ENCODE data around the gene SMCHD1. TPM values are rescaled to one million over a fixed set of nuclear protein-coding genes. Genes with fewer than 3 reads are reported as not detected.

The SMCHD1 gene
- total RNA-seq, 1 experiment from 2014 or later: 48.6 TPM

GRCh38 chr18:2707551-2708168 lies 52.1 kb downstream of the SMCHD1 start:
- no peak for ATAC-seq
- Histone ChIP-seq H3K27ac (ENCODE audit: low read depth, low read length) (no peak overlapping the region), H3K4me3 (replicated peaks in 1 of 2; ENCODE audit: low read depth in 1 of 2, low read length in 2 of 2) (no peak overlapping the region), H3K9ac (ENCODE audit: low read length) (no peak overlapping the region), H3K27me3 (ENCODE audit: insufficient read depth, low read length) (no peaks in the 10 kb centered on the region), H4K20me1 (ENCODE audit: insufficient read depth) (no peaks in the 10 kb centered on the region; the same call in 1 of the 2 replicates), H3K79me2 (ENCODE audit: insufficient read depth, low read length) (peaks cover 58% of the 10 kb centered on the region), H3K4me1 (ENCODE audit: control insufficient read depth in 1 of 2, insufficient read depth in 2 of 2, low read length in 2 of 2) (no peaks in the 10 kb centered on the region), H3K4me2 (ENCODE audit: low read length) (no peak overlapping the region), H3K9me3 (ENCODE audit: control insufficient read depth in 1 of 2, insufficient read depth in 1 of 2, low read depth in 1 of 2, low read length in 2 of 2) (no peaks in the 10 kb centered on the region), H2AFZ (ENCODE audit: low read depth, low read length, poor library complexity, severe bottlenecking) (no peak overlapping the region), H3K36me3 (ENCODE audit: control insufficient read depth in 1 of 2, insufficient read depth in 2 of 2, low read length in 2 of 2) (peaks cover 12 to 31% of the 10 kb centered on the region in 2 experiments; a peak in 3 of 4 replicates), H3K9me2 (ENCODE audit: insufficient read depth) (no peaks in the 10 kb centered on the region)
- ChIA-PET RAD21 (ENCODE audit: low non-redundant PET in 1 of 2, low total read pairs in 2 of 2, uncharacterized antibody in 2 of 2, unreplicated experiment in 2 of 2) (no interaction called here), POLR2A (no interaction called here), CTCF (no interaction called here)
- no TSS peak for BruUV-seq (replicated peaks)
- no peak for TF ChIP-seq RAD21 (IDR thresholded peaks at IDR 0.05; ENCODE audit: low read depth)
- no peak for TF ChIP-seq CEBPB (IDR thresholded peaks at IDR 0.05; ENCODE audit: low read depth)
- TF ChIP-seq ELF1 (IDR thresholded peaks at IDR 0.05; ENCODE audit: borderline replicate concordance, low read depth): no peak
- TF ChIP-seq REST (IDR thresholded peaks at IDR 0.05; ENCODE audit: low read depth): no peak
- no peak for TF ChIP-seq MAX (IDR thresholded peaks at IDR 0.05)
- TF ChIP-seq TCF7L2 (IDR thresholded peaks at IDR 0.05; ENCODE audit: borderline replicate concordance, extremely low read depth, insufficient read depth, insufficient read length): no peak
- TF ChIP-seq POLR2AphosphoS5 (IDR thresholded peaks at IDR 0.05; ENCODE audit: low read depth, low read length): no peak
- no peak for TF ChIP-seq ZNF274 (IDR thresholded peaks at IDR 0.05; ENCODE audit: low read depth, low read length)
- no peak for TF ChIP-seq SRF (IDR thresholded peaks at IDR 0.05; ENCODE audit: low read depth)
- TF ChIP-seq ZFX (IDR thresholded peaks at IDR 0.05): no peak
- TF ChIP-seq EGR1 (IDR thresholded peaks at IDR 0.05; ENCODE audit: low read depth): no peak
- TF ChIP-seq JUND (IDR thresholded peaks at IDR 0.05): no peak
- TF ChIP-seq POLR2A (IDR thresholded peaks at IDR 0.05; ENCODE audit: borderline replicate concordance, extremely low read depth, insufficient read depth, insufficient read length): no peak
- TF ChIP-seq EZH2 (IDR thresholded peaks at IDR 0.05): no peak
- no peak for TF ChIP-seq FOSL1 (IDR thresholded peaks at IDR 0.05; ENCODE audit: low read depth)
- TF ChIP-seq CBX3 (IDR thresholded peaks at IDR 0.05; ENCODE audit: low read depth): no peak
- no peak for TF ChIP-seq CTCF (IDR thresholded peaks at IDR 0.05 in 2 of 3, conservative IDR thresholded peaks at IDR 0.05 in 1 of 3; ENCODE audit: borderline replicate concordance in 1 of 3, insufficient read depth in 1 of 3, low read depth in 2 of 3, low read length in 2 of 3)
- intact Hi-C loops (cut with micrococcal nuclease): no loop called here
- no peak for DNase-seq (ENCODE audit: low read depth, low spot score)
